Fibroblast of skin of right quadriceps (primary cell): ENCODE measurements around the gene OR2H2.

ENCODE experiments used
- DNase-seq: peaks from one replicate; pipeline ENCODE4 v3.0.0-alpha.2; 2013

Gene OR2H2

GRCh38 chr6:29584821-29585220 is at the start of gene OR2H2:
Gene OR2H2, plus strand, starts transcription at chr6:29585121. Its CDS starts 2,824 bp downstream, at chr6:29587945.
- DNase-seq = no peak

GRCh38 chr6:29537714-29538403 is 47.1 kb upstream of the OR2H2 start:
- no peak for DNase-seq

GRCh38 chr6:29547573-29547972 is 37.3 kb upstream of the OR2H2 start:
- DNase-seq = no peak

GRCh38 chr6:29552512-29553051 is 32.3 kb upstream of the OR2H2 start:
- peak; percentile 41 for DNase-seq

- DNase-seq = peak; percentile 36
Observed at GRCh38 chr6:29553268-29554057, 31.5 kb upstream of the OR2H2 start.

- no peak for DNase-seq
Observed at GRCh38 chr6:29554764-29555163, 30.2 kb upstream of the OR2H2 start.

DNA sequence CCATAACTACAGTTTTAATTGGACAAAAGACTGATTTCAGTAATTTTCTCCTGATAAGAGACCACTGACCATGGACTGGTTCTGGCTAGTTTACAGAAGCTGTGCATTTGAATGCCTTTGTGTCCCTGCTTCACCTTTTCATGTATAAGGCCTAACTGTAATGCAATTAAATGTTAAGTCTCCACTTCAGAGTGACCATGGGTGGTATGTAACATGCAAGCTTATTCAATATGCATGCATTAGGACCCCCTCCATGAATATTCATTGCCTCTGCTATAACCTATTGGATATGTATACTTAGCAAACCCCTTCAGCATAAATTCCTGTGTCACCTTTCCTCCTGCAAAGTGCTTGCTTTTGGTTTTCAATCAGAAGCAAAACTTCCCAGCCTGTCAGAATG is 27.6 kb upstream of the OR2H2 start:
- no peak for DNase-seq

DNA sequence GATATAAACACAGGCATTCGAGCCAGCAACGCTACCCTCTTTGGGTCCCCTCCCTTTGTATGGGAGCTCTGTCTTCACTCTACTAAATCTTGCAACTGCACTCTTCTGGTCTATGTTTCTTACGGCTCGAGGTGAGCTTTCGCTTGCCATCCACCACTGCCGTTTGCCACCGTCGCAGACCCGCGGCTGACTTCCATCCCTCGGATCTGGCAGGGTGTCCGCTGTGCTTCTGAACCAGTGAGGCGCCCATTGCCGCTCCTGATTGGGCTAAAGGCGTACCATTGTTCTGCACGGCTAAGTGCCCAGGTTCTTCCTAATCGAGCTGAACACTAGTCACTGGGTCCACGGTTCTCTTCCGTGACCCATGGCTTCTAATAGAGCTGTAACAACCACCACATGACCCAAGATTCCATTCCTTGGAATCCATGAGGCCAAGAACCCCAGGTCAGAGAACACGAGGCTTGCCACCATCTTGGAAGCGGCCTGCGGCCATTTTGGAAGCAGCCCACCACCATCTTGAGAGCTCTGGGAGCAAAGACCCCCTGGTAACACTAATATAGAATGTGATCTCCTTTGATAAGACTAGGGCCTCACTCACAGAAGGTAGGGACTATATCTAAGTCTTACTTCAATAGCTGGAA is 26.4 kb upstream of the OR2H2 start:
- DNase-seq = no peak

DNA sequence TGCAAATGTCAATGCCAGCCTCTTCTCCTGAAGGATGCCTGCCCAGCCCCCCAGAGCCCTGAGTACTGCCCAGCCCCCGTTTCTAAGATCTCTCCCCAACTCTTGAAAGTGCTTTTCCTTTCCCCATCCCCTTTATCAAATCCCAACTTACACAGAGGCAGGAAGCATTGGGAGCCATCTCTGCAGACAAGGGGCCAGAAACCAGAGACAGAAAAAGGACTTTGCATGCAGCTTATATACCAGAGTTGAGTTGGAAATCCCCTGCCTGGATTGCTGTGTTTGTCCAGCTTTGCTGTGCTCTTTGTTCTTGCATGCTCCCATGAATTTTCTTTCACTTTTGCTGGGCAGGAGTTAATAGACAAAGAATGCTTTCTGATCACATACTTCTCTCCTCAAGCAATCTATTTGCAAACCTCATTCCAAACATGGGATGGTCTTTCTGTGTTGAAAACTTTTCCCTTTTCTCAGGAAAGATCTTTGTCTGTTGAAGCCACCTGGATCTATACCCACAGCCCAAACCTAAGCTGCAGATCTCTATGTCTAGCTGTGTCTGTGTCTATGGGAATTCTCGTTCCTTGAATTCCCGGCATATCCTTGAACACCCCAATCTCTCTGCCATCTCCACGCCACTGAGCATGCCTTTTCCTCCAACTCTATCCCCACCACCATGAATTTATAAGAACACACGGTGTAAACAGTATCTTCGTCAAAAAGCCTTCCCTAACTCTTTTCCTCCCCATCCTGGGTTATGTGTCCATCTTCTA is 25.2 kb upstream of the OR2H2 start, which contains the start of gene UBD:
UBD (minus strand) TSS at position 209 of the 764 bp plus-strand sequence; CDS start at position 178, 31 bp downstream.
- DNase-seq = no peak

DNA sequence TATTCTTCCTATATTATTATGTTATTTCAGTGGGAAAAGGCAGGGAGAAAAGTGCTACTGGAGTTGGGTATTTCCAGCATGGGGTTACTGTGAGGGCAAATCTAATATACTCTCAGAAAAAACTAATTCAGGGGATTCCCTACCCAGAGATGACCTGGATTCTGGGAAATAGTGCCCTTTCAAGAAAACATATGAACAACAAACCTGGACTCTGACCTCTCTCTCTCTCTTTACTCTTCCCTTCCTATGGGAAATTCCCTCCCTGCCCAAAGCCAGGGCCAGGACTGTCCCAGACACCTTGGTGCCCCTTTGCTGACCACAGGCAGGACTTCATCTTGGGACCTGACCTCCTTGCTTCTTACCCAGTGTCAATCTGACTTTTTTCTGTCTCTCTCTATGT is 23.8 kb upstream of the OR2H2 start:
- no peak for DNase-seq

- DNase-seq = no peak
Observed at GRCh38 chr6:29561606-29562181, 23.2 kb upstream of the OR2H2 start.

DNA sequence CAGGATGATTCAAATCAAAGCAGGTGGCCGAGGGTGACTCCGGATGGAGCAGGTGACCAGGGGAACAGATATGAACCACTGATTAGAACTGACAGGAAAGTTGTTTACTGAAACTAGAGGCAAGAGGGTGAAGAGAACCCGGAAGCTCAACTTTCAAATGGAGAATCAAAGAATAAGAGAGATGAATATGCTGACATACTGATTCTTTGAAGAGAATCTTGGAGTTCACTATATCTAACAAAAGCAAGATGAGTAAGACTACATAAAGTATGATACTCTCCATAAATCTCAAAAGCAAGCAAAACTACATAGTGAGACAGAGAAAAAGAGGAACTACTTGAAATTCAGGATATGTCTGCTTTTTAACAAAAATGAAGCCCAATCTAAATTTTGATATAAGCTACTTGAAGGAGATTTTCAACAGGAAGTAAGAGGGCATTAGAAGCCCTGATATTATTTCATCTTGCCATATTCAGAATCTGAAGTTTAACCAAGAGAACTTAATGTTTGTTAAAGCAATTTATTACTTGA is 21.4 kb upstream of the OR2H2 start:
- no peak for DNase-seq

- no peak for DNase-seq
Observed at GRCh38 chr6:29564875-29565274, 20.0 kb upstream of the OR2H2 start.

- no peak for DNase-seq
Observed at GRCh38 chr6:29566856-29567255, 18.1 kb upstream of the OR2H2 start.

GRCh38 chr6:29567541-29567940 is 17.4 kb upstream of the OR2H2 start:
- no peak for DNase-seq

DNA sequence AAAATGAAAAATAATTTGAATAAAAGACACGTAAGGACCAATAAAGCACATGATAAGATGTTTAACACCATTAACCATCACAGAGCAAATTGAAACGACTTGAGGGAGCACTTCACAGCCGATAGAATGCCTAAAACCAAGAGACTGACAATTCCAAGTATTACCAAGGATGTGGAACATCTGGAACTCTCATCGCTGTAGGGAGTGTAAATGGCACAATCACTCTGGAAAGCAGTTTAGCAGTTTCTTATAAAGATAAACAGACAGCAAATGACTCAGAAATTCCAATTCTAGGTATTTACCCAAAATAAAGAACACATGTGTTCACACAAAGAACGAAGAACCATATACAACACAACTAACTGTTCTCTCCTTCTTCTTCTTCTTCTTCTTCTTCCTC is 16.9 kb upstream of the OR2H2 start:
- no peak for DNase-seq

DNA sequence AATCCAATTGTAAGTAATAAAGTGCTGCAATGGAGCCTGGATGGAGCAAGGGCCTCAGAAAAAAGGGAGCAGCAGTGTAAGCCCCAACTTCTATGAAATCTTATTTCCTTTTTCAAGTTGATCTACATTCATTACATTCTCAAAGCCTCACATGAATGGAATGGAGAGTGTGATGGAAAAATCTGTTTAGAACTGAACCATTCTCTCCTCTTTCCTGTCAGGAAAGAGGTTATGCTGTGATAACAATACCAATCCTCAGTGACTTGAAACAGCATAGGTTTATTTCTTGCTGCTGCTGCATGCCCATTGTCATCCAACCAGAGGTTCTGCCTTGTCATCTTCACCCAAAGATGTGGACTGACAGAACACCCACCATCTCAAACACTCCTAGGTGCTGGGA is 8.9 kb upstream of the OR2H2 start:
- DNase-seq = no peak

DNA sequence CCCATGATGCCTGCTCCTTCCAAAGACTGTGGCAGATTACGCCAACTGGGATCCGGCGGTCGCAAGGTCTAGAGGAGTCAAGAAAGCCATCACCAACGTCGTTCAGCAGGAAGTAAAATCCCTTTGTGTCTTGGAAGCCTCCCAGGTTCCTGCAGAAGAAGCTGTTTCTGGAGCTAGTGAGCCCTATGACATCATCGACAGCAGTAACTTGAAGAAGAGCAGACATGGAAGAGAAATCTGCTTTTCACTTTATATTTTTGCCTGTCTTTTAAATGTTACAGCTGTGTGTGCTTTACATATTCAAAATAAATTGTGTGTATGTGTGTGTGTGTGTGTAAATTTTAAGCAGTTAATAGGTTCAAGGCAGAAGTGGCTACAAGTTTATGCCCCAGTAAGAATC is 7.4 kb upstream of the OR2H2 start:
- DNase-seq = no peak

GRCh38 chr6:29589423-29590048 is 4.6 kb downstream of the OR2H2 start:
- peak; percentile 27 for DNase-seq

GRCh38 chr6:29590218-29590808 is 5.4 kb downstream of the OR2H2 start:
- no peak for DNase-seq

DNA sequence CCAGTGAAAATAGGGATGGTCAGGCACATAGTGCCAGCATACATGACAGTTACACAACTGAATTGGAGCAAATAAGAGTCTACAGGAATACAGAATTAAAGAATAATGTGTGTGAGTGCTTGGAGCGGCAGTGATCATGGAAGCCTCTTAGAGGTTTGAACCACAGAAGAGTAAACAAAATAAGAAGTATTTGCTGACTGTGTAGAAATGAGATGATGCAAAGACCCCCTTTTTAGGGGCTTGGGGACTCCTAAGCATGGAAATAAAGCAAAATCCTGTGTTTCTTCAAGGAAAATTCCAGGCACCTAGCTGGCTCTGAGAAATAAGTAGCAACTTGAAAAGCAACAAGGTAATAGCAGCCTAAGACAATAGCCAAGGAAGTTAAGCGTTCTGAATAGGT is 6.8 kb downstream of the OR2H2 start:
- DNase-seq = no peak
